Hepatocyte (in vitro differentiated cells): ENCODE measurements around the gene SLC25A25. TPM values are rescaled to one million over a fixed set of nuclear protein-coding genes. Genes with fewer than 3 reads are reported as not detected.
A peak's percentile ranks its signal among the peaks of the same experiment; 100 is the strongest.

Source experiments
- DNase-seq: peaks from one replicate; pipeline ENCODE4 v3.0.0-alpha.2; 2016; ENCODE audit warnings: low spot score
- H2AFZ ChIP-seq: fragments of 200-600 bp; sonication (generic); 2 replicates; pipeline ENCODE4 v1.6.0; 2016; ENCODE audit warnings: antibody characterized with exemption, mild to moderate bottlenecking
- H3K27ac ChIP-seq: fragments of 200-600 bp; sonication (generic); 2 replicates; pipeline ENCODE4 v1.5.1; 2016; ENCODE audit warnings: mild to moderate bottlenecking
- H3K27me3 ChIP-seq: fragments of 200-600 bp; sonication (generic); 2 replicates; pipeline ENCODE4 v1.6.1; 2016
- H3K36me3 ChIP-seq: fragments of 200-600 bp; sonication (generic); replicated peaks from 2 replicates; pipeline ENCODE4 v1.5.1; 2016; ENCODE audit warnings: low read depth; ENCODE audit not compliant: insufficient read depth
- H3K4me1 ChIP-seq: fragments of 200-600 bp; sonication (generic); 2 replicates; pipeline ENCODE4 v1.5.1; 2016; ENCODE audit warnings: mild to moderate bottlenecking, moderate library complexity; ENCODE audit not compliant: insufficient read depth
- H3K4me2 ChIP-seq: fragments of 200-600 bp; sonication (generic); 2 replicates; pipeline ENCODE4 v1.6.0; 2016
- H3K4me3 ChIP-seq: fragments of 200-600 bp; sonication (generic); 2 replicates; pipeline ENCODE4 v1.5.1; 2016; ENCODE audit warnings: mild to moderate bottlenecking
- H3K79me2 ChIP-seq: fragments of 200-600 bp; sonication (generic); 2 replicates; pipeline ENCODE4 v1.6.0; 2017; ENCODE audit warnings: mild to moderate bottlenecking
- H3K9me2 ChIP-seq: fragments of 200-600 bp; sonication (generic); replicated peaks from 2 replicates; pipeline ENCODE4 v1.6.0; 2017; ENCODE audit warnings: mild to moderate bottlenecking; ENCODE audit not compliant: insufficient read depth
- H3K9me3 ChIP-seq: fragments of 200-600 bp; sonication (generic); 2 replicates; pipeline ENCODE4 v1.5.1; 2016; ENCODE audit warnings: low read depth, mild to moderate bottlenecking
- H4K20me1 ChIP-seq: fragments of 200-600 bp; sonication (generic); 2 replicates; pipeline ENCODE4 v1.6.0; 2016; ENCODE audit warnings: mild to moderate bottlenecking; ENCODE audit not compliant: insufficient read depth, poor library complexity, severe bottlenecking
- EZH2 ChIP-seq: fragments of 200-600 bp; sonication (generic); IDR thresholded peaks from 2 replicates; pipeline ENCODE4 v1.6.1; 2016; ENCODE audit warnings: antibody characterized with exemption, mild to moderate bottlenecking, borderline replicate concordance
- EZH2phosphoT487 ChIP-seq: fragments of 200-600 bp; sonication (generic); IDR thresholded peaks from one replicate; pipeline ENCODE4 v1.6.1; 2018; ENCODE audit warnings: antibody characterized with exemption, mild to moderate bottlenecking, low read depth, moderate library complexity; ENCODE audit not compliant: unreplicated experiment, severe bottlenecking
- WGBS: methylation state at CpG from one replicate; pipeline ENCODE4 v1.1.6; 2016; ENCODE audit warnings: low lambda C conversion rate; ENCODE audit errors: missing lambda C conversion rate; 5-methylcytosine and 5-hydroxymethylcytosine counted together
- polyA plus RNA-seq: library from polyadenylated mRNA; unstranded; fragments of >200 nt; fragmentation: Nextera tagmentation; extraction: Ambion mirVana; gene quantifications from 2 replicates; pipeline ENCODE4 v1.2.1, GENCODE V29; 2016
- total RNA-seq: library from RNA; depleted of rRNA; stranded (reverse); fragments of >200 nt; gene quantifications from 2 replicates; pipeline ENCODE4 v1.2.3, GENCODE V29; 2014
- TF ChIP-seq, protein P1 (sequence below): fragments of 200-600 bp; sonication (generic); IDR thresholded peaks from 2 replicates; pipeline ENCODE4 v1.5.1; 2016; ENCODE audit warnings: antibody characterized with exemption, mild to moderate bottlenecking; ENCODE audit not compliant: poor library complexity

The SLC25A25 gene
- total and polyA plus RNA-seq, 2 experiments from 2014 or later: 51.0 to 62.3 TPM

- no peak overlapping the region for H2AFZ ChIP-seq
- H3K27me3 ChIP-seq: no peaks in the 10 kb centered on the region
- no peaks in the 10 kb centered on the region for H3K9me3 ChIP-seq
- no peaks in the 10 kb centered on the region for H4K20me1 ChIP-seq
- no peak overlapping the region for H3K27ac ChIP-seq
- no peak overlapping the region for H3K4me3 ChIP-seq
- no peak overlapping the region for H3K4me2 ChIP-seq
- no peaks in the 10 kb centered on the region for H3K36me3 ChIP-seq
- H3K4me1 ChIP-seq: peaks cover 18% of the 10 kb centered on the region
- DNase-seq: no peak
- H3K9me2 ChIP-seq: no peaks in the 10 kb centered on the region
- peaks cover 79% of the 10 kb centered on the region for H3K79me2 ChIP-seq
- TF ChIP-seq EZH2phosphoT487 (no peak), EZH2 (no peak)
- TF ChIP-seq, protein P1, sequence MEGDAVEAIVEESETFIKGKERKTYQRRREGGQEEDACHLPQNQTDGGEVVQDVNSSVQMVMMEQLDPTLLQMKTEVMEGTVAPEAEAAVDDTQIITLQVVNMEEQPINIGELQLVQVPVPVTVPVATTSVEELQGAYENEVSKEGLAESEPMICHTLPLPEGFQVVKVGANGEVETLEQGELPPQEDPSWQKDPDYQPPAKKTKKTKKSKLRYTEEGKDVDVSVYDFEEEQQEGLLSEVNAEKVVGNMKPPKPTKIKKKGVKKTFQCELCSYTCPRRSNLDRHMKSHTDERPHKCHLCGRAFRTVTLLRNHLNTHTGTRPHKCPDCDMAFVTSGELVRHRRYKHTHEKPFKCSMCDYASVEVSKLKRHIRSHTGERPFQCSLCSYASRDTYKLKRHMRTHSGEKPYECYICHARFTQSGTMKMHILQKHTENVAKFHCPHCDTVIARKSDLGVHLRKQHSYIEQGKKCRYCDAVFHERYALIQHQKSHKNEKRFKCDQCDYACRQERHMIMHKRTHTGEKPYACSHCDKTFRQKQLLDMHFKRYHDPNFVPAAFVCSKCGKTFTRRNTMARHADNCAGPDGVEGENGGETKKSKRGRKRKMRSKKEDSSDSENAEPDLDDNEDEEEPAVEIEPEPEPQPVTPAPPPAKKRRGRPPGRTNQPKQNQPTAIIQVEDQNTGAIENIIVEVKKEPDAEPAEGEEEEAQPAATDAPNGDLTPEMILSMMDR: no peak
- 91% methylated on average over 1 of the region's 1 CpG for WGBS
These were observed 21.3 kb downstream of the SLC25A25 start for GRCh38 chr9:128089299-128089698.

DNA sequence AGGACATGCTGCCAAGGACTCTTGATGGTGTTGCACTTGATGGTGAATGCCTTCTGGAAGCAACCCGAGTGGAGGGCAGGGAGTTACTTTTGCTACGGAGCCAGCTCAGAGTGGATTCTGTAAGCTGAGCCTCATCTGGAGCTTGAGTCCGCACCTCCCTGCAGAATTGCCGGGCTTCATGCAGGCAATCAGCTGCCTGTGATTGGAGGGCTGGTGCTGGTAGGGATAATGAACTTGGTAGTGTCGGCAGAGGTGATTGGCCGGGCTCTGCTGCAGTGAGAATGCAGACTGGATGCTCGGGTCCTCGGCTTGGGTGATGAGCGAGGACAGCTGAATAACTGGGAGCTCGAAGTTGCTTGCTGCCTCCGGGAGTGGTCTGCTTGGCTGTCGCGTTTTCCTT is 23.1 kb downstream of the SLC25A25 start:
- Histone ChIP-seq H3K27me3 (no peaks in the 10 kb centered on the region), H3K4me2 (peak overlapping the region; percentile 36), H3K4me1 (peaks cover 24% of the 10 kb centered on the region), H3K4me3 (no peak overlapping the region), H3K9me2 (no peaks in the 10 kb centered on the region), H4K20me1 (no peaks in the 10 kb centered on the region), H3K36me3 (no peaks in the 10 kb centered on the region), H3K79me2 (peaks cover 79% of the 10 kb centered on the region), H2AFZ (no peak overlapping the region), H3K9me3 (no peaks in the 10 kb centered on the region), H3K27ac (peak overlapping the region; percentile 66)
- WGBS: 58% methylated on average over 13 of the region's 13 CpGs
- DNase-seq: peak; percentile 61
- no peak for TF ChIP-seq EZH2phosphoT487
- TF ChIP-seq, protein P1: no peak
- no peak for TF ChIP-seq EZH2

- Histone ChIP-seq H2AFZ (no peak overlapping the region), H3K4me2 (peak overlapping the region; percentile 36), H3K79me2 (peaks cover 82% of the 10 kb centered on the region), H3K36me3 (no peaks in the 10 kb centered on the region), H3K4me3 (no peak overlapping the region), H3K4me1 (peaks cover 24% of the 10 kb centered on the region), H3K9me2 (no peaks in the 10 kb centered on the region), H3K27ac (peak overlapping the region; percentile 10), H3K9me3 (no peaks in the 10 kb centered on the region), H4K20me1 (no peaks in the 10 kb centered on the region), H3K27me3 (no peaks in the 10 kb centered on the region)
- no peak for DNase-seq
- WGBS: 77% methylated on average over 12 of the region's 13 CpGs
- TF ChIP-seq, protein P1: no peak
- TF ChIP-seq EZH2 (no peak), EZH2phosphoT487 (no peak)
These were observed 23.5 kb downstream of the SLC25A25 start for GRCh38 chr9:128091571-128091970.
